Omental fat pad (tissue), 4 donors: ENCODE measurements around the gene CENPS. TPM values are rescaled to one million over a fixed set of nuclear protein-coding genes. Genes with fewer than 3 reads are reported as not detected.

Source experiments
- ATAC-seq: fragments of 150-250 bp; one replicate; pipeline ENCODE4 v1.9.1; 2016; ENCODE audit warnings: mild to moderate bottlenecking, moderate library complexity; ENCODE audit not compliant: low FRiP score
- DNase-seq: peaks from one replicate; pipeline ENCODE4 v3.0.0-alpha.2; 2019; ENCODE audit warnings: low spot score
- total RNA-seq, 4 donors: library from RNA; depleted of rRNA; stranded (reverse); fragments of >200 nt; gene quantifications; one replicate each; pipeline ENCODE4 v1.1.0, GENCODE V29; 2016
- TF ChIP-seq, protein P1 (sequence below), 3 donors: fragments of 450-650 bp; IDR thresholded peaks; one replicate each; pipeline ENCODE4 v1.5.1; 2016 to 2017; ENCODE audit warnings: antibody characterized with exemption in 3 of 3, mild to moderate bottlenecking in 3 of 3, moderate library complexity in 2 of 3

CENPS gene
- total RNA-seq, 4 donors from 2014 or later: 3.5 to 5.4 (median 4.3) TPM

DNA sequence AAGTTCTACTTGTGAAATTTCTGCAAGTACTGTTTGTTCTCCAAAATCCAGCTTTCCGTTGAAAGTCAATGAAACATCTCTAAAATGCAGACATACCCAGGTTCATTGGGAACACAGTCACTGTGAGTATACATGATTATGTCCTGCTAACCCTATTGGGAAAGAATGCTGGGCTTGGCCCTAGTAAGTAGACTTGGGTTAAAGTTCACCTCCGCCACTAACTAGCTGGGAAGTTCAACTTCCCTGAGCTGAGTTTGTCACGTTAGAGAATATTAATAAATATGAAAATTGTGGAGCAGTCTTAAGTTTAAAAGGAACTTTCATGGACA is 41.9 kb upstream of the CENPS start:
- ATAC-seq (peak; percentile 34), DNase-seq (no peak)
- TF ChIP-seq, protein P1, sequence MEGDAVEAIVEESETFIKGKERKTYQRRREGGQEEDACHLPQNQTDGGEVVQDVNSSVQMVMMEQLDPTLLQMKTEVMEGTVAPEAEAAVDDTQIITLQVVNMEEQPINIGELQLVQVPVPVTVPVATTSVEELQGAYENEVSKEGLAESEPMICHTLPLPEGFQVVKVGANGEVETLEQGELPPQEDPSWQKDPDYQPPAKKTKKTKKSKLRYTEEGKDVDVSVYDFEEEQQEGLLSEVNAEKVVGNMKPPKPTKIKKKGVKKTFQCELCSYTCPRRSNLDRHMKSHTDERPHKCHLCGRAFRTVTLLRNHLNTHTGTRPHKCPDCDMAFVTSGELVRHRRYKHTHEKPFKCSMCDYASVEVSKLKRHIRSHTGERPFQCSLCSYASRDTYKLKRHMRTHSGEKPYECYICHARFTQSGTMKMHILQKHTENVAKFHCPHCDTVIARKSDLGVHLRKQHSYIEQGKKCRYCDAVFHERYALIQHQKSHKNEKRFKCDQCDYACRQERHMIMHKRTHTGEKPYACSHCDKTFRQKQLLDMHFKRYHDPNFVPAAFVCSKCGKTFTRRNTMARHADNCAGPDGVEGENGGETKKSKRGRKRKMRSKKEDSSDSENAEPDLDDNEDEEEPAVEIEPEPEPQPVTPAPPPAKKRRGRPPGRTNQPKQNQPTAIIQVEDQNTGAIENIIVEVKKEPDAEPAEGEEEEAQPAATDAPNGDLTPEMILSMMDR (IDR thresholded peaks at IDR 0.05): no peak

DNA sequence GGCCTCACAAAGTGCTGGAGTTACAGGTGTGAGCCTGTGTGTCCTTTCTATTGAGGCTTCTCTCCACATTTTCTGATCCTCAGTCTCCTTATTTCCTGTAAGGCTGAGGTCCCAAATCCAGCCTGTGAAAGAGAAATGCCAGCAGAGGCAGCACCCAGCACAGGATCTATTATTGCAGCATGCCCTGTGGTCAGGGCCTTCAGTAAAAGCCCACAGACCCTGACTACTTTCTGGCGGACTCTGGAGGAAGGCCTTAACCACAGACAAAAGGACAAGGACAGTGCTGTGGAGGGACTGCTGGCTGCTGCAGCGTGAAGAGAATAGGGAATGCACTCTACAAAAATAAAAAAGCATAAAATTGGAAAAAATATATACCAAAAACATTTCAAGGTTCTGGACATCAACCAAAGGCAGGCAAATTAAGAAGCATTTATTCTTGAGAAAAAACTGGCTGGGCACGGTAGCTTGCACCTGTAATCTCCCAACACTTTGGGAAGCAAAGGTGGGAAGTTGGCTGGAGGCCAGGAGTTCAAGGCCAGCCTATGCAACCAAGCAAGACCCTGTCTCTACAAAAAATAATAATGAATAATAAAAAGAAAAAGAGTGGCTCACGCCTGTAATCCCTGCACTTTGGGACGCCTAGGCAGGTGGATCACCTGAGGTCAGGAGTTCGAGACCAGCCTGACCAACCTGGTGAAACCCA is 40.8 kb upstream of the CENPS start:
- TF ChIP-seq, protein P1 (IDR thresholded peaks at IDR 0.05): no peak
- DNase-seq (no peak), ATAC-seq (no peak)

DNA sequence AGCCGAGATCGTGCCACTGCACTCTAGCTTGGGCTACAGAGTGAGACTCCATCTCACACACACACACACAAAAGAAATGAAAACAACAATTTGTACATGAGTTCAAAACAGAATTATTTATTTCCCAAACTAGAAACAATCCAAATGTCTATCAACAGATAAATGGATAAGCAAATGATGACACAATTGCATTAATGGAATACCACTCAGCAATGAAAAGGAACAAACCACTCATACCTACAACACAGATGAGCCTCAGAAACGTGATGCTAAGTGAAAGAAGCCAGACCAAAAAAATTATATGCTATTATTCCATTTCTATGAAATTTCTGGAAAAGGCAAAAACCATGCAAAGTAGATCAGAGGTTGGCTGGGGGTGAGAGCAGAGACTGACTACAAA is 33.4 kb upstream of the CENPS start:
- DNase-seq (no peak), ATAC-seq (no peak)
- TF ChIP-seq, protein P1 (IDR thresholded peaks at IDR 0.05): no peak

DNA sequence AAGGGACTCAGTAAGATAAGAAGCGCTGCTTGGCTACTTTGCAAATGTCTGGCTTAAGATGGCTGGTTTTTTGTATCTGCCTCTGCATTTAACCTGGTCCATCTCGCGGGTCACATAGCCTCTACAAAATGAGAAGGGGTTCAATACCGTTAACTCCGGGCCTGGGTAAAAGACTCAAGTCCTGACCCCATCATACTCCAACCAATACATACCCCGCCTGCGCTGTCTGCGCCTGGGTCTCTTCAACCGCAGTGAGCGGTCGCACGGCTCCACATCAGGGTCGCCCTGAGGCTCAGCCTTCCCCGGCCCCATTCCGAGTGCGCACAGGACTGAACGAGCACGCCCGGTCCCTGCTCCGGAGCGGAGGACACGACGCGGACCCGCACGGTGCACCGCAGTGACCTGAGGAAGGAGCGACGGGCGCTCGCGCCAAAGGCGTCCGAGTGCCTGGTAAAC is 31.9 kb upstream of the CENPS start:
- TF ChIP-seq, protein P1 (IDR thresholded peaks at IDR 0.05): no peak
- no peak for ATAC-seq
- DNase-seq: no peak

DNA sequence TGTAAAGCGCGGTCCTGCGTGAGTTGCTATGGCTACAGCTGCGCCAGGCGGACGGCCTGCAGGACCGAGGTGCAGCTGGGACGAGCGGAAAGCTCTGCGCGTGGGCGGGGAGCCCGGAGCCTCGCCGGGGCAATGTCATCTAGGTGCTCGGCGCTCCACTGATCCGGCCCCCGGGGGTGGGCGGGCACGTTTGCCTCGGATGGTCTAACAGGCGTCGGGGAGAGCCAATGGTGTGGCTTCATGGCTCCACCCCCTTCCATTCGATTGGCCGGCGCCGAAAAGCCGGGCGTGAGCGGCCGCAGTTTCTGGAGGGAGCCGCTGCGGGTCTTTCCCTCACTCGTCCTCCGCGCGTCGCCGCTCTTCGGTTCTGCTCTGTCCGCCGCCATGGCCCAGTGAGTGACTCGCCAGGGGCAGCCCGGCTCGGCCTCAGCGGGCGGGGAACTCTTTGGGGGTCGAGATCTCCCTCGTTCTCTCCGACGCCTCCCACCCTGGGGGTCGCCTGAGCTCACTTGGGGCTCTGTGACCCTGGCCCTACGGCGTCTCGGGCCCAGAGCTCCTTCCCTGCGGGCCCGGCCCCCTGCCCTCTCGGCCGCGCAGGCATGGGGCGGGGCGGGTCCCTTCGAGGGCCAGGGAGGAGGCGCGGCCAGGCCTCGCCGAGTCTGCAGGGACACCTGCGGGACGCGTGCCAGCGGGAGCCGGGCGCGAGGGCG is 31.3 kb upstream of the CENPS start, which contains the start of gene PGD:
TSS of gene PGD (plus strand) at position 331 of the 710 bp plus-strand sequence. CDS start at position 385, 54 bp downstream.
- TF ChIP-seq, protein P1 (IDR thresholded peaks at IDR 0.05): no peak
- ATAC-seq (peak; percentile 99), DNase-seq (peak; percentile 95)

DNA sequence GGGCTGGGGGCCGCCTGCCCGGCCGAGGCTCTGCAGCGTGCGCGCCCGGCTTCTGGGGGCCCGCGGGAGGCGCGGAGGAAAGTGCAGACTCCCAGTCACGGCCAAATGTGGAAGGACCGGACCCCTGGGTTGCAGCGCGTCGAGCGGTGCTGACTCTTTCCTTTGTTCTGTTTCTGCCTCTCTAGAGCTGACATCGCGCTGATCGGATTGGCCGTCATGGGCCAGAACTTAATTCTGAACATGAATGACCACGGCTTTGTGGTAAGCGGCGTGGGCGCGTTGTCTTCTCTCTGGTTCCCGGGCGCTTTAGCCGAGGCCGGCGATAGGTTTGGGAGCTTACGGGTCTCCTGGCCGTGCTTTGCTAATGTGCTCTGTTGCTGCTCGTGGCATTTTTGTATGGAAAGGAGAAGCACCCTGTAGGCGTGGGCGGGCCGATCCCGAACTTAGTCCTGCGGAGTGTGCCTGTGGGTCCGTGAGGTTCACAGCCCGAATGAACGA is 30.7 kb upstream of the CENPS start:
- ATAC-seq (peak; percentile 1), DNase-seq (no peak)

More for the DNA sequence above, 30.7 kb upstream of the CENPS start:
- TF ChIP-seq, protein P1 (IDR thresholded peaks at IDR 0.05): no peak
